MM.1S (cell line): Measurements from ENCODE around the gene HCRTR1.

Experiments
- EZH2 ChIP-seq: fragments of 300-600 bp; sonication (generic); optimal IDR thresholded peaks from 2 replicates; pipeline ENCODE3; 2017; ENCODE audit warnings: low read depth, mild to moderate bottlenecking, antibody characterized with exemption, low read length, mixed read lengths
- EZH2phosphoT487 ChIP-seq: fragments of 300-600 bp; sonication (generic); IDR thresholded peaks from 2 replicates; pipeline ENCODE4 v1.6.1; 2018; ENCODE audit warnings: antibody characterized with exemption, low read length
- TF ChIP-seq, protein P1 (sequence below): fragments of 300-600 bp; sonication (generic); IDR thresholded peaks from 2 replicates; pipeline ENCODE4 v1.5.1; 2016; ENCODE audit warnings: antibody characterized with exemption, low read length, mixed read lengths

DNA sequence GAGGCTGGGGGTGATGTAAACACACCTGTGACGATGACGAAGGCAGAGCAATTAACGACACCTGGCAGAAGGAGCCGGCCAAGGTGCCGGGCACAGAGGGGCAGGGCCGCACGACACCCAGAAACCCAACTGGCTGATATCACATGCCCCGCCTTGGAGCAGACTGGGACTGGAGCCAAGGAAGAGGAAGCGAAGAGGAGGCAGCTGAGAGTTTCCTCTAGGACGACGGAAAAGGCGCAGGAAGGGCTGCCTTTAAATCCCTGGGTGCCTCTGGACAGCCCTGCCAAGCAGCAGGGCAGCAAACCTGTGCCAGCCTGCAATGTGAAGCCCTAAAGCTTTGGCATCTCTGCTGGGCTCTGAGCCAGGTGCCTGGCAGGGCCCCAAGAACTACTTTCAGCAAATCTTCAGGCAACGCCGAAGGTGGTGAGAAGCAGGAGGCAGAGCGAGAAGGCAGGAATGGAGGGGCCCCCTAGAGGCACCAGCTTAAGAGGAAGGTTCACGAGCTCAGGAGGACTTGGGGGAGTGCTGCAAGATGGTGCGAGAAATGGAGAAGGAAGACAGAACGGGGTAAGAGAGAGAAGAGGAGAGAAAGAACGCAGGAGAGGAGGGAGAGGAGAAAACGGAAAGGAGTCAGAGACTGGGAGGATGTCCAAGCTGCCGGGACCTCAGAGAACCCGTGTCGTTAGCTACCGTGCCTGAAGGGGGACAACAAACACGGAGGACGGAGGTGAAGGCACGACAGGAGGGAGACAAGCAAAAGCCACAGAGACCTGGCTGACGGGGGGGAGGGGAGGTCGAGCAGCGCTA is 52.5 kb downstream of the HCRTR1 start:
- TF ChIP-seq, protein P1, sequence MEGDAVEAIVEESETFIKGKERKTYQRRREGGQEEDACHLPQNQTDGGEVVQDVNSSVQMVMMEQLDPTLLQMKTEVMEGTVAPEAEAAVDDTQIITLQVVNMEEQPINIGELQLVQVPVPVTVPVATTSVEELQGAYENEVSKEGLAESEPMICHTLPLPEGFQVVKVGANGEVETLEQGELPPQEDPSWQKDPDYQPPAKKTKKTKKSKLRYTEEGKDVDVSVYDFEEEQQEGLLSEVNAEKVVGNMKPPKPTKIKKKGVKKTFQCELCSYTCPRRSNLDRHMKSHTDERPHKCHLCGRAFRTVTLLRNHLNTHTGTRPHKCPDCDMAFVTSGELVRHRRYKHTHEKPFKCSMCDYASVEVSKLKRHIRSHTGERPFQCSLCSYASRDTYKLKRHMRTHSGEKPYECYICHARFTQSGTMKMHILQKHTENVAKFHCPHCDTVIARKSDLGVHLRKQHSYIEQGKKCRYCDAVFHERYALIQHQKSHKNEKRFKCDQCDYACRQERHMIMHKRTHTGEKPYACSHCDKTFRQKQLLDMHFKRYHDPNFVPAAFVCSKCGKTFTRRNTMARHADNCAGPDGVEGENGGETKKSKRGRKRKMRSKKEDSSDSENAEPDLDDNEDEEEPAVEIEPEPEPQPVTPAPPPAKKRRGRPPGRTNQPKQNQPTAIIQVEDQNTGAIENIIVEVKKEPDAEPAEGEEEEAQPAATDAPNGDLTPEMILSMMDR: peak; percentile 38
- TF ChIP-seq EZH2 (no peak), EZH2phosphoT487 (no peak)
